Activated T-cell treated with anti-CD3 and anti-CD28 coated beads for 48 hours (primary cell): ENCODE results near the gene ADGRB2.
A peak's percentile ranks its signal among the peaks of the same experiment; 100 is the strongest.

Source experiments
- DNase-seq: peaks from one replicate; pipeline ENCODE4 v3.0.0-alpha.2; 2020; ENCODE audit warnings: low read depth

Gene ADGRB2

GRCh38 chr1:31795801-31796621 is 31.9 kb upstream of the ADGRB2 start:
- DNase-seq = no peak

- DNase-seq = no peak
Observed at GRCh38 chr1:31795096-31795675, 31.0 kb upstream of the ADGRB2 start.

GRCh38 chr1:31793586-31794285 is 29.6 kb upstream of the ADGRB2 start:
- no peak for DNase-seq

- no peak for DNase-seq
Observed at GRCh38 chr1:31793086-31793485, 28.9 kb upstream of the ADGRB2 start.

- no peak for DNase-seq
Observed at GRCh38 chr1:31792541-31792940, 28.4 kb upstream of the ADGRB2 start.

GRCh38 chr1:31792116-31792515 is 28.0 kb upstream of the ADGRB2 start:
- DNase-seq = no peak

GRCh38 chr1:31791131-31791858 is 27.2 kb upstream of the ADGRB2 start:
- DNase-seq = no peak

- DNase-seq = no peak
Observed at GRCh38 chr1:31790641-31791091, 26.5 kb upstream of the ADGRB2 start.

- no peak for DNase-seq
Observed at GRCh38 chr1:31790140-31790539, 26.0 kb upstream of the ADGRB2 start.

GRCh38 chr1:31789259-31790065 is 25.3 kb upstream of the ADGRB2 start:
- peak; percentile 96 for DNase-seq

- DNase-seq = no peak
Observed at GRCh38 chr1:31788825-31789256, 24.7 kb upstream of the ADGRB2 start.

GRCh38 chr1:31788138-31788824 is 24.1 kb upstream of the ADGRB2 start:
- peak; percentile 91 for DNase-seq

GRCh38 chr1:31787786-31788137 is 23.6 kb upstream of the ADGRB2 start:
- DNase-seq = no peak

- DNase-seq = no peak
Observed at GRCh38 chr1:31787261-31787660, 23.1 kb upstream of the ADGRB2 start.

- no peak for DNase-seq
Observed at GRCh38 chr1:31786366-31787060, 22.4 kb upstream of the ADGRB2 start.

- no peak for DNase-seq
Observed at GRCh38 chr1:31785947-31786290, 21.8 kb upstream of the ADGRB2 start.

GRCh38 chr1:31785020-31785946 is 21.1 kb upstream of the ADGRB2 start:
- no peak for DNase-seq

- DNase-seq = no peak
Observed at GRCh38 chr1:31784356-31785019, 20.3 kb upstream of the ADGRB2 start.

- DNase-seq = no peak
Observed at GRCh38 chr1:31783846-31784245, 19.7 kb upstream of the ADGRB2 start.
